ENCODE results near the gene MED12.
A peak's percentile ranks its signal among the peaks of the same experiment; 100 is the strongest.

Gene MED12

DNA sequence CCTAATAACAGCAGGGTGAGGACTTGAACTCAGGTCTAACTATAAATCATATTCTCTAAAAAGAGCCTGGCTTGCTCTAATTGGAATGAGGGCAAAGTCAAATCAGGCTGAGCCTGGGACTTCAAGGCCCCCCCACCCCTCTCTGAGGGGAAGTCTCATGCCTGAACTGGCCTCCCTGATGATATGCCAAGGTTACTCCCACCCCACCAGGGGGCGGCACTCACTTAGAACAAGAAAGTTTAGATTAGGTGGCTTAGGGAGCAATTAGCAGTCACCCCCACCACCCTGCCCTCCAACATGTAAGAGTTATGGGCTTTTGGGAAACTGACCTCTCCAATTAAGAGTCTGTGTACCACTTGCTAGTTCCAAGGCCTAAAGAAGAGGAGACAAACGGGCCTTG, 20.1 kb upstream of the MED12 start (continued):
- TF ChIP-seq KLF9 (tag by site-specific recombination; IDR thresholded peaks at IDR 0.05; ENCODE audit: low read depth) (no peak), ZNF169 (tag by site-specific recombination; IDR thresholded peaks at IDR 0.05) (no peak), ZNF654 (tag by site-specific recombination; IDR thresholded peaks at IDR 0.05; ENCODE audit: low read depth) (peak; percentile 43), ZIC2 (tag by site-specific recombination; IDR thresholded peaks at IDR 0.05) (no peak), TSHZ1 (tag by site-specific recombination; IDR thresholded peaks at IDR 0.05; ENCODE audit: borderline replicate concordance) (no peak), MZF1 (tag by site-specific recombination; IDR thresholded peaks at IDR 0.05; ENCODE audit: borderline replicate concordance) (no peak), GLIS1 (tag by site-specific recombination; IDR thresholded peaks at IDR 0.05) (peak; percentile 14; the same call in 1 of the 2 replicates), ZNF692 (tag by site-specific recombination; IDR thresholded peaks at IDR 0.05) (no peak), ZNF112 (tag by site-specific recombination; IDR thresholded peaks at IDR 0.05) (no peak), ZNF560 (tag by site-specific recombination; IDR thresholded peaks at IDR 0.05; ENCODE audit: borderline replicate concordance) (no peak)

DNA sequence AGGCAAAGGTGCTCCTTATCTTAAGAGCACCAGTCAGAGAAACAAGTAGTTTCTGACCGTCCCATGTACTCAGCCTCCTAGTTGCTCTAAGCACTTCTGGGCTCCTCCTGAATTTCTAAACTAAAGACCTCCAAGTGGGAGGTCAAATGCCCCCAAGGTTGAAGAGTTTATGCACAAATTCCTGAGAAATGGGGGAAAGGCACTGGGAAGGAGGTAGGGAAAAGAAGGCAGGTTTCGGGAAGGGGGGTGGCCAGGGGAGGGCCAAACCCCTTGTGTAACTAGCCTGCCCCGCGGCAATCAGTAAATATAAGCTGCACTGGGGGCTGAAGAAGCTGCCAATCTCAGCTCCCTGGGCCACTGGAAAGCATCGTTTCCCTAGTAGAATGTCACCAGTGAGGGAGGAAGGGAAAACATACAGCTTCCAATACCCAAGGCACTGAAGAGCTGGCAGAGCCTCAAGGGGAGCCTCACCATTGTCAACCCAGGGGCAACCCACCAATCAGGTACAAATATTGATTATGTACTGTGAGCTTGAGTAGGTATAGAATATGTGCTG, 19.4 kb upstream of the MED12 start:
- CTCF ChIA-PET = interaction anchor here (1.0 to 1.3 kb wide), 2 partner anchors 31 to 80 kb away, joined by 3 to 4 read pairs; no protein-coding TSS in a partner anchor
- Histone ChIP-seq H3K4me3 (ENCODE audit: low read depth, low read length) (no peak overlapping the region), H3K9me3 (ENCODE audit: control insufficient read depth, insufficient read depth, low read depth, low read length) (no peaks in the 10 kb centered on the region), H3K4me1 (ENCODE audit: control insufficient read depth, insufficient read depth, low read length) (peaks cover 3% of the 10 kb centered on the region; the same call in 1 of the 2 replicates), H3K27ac (ENCODE audit: extremely low read depth, low read depth, low read length) (no peak overlapping the region), H3K36me3 (ENCODE audit: control insufficient read depth in 2 of 2, insufficient read depth in 1 of 2, low read length in 2 of 2) (peaks cover 0 to 17% of the 10 kb centered on the region in 2 experiments; a peak in 1 of 3 replicates)
- POLR2A ChIA-PET = interaction anchor here (1.2 kb wide), 2 partner anchors 20 to 28 kb away, joined by 3 to 6 read pairs; partner anchors contain the start of gene MED12
- no peak for TF ChIP-seq TSHZ1 (tag by site-specific recombination; IDR thresholded peaks at IDR 0.05; ENCODE audit: borderline replicate concordance)
- peak; percentile 26; the same call in 1 of the 2 replicates for TF ChIP-seq GLIS2 (tag by site-specific recombination; IDR thresholded peaks at IDR 0.05)
- no peak for TF ChIP-seq ZNF311 (tag by site-specific recombination; IDR thresholded peaks at IDR 0.05; ENCODE audit: borderline replicate concordance)
- no peak for TF ChIP-seq ZNF488 (tag by site-specific recombination; IDR thresholded peaks at IDR 0.05)
